A549 (cell line): ENCODE measurements around the gene ARL3. TPM values are rescaled to one million over a fixed set of nuclear protein-coding genes. Genes with fewer than 3 reads are reported as not detected.

Experiments
- ATAC-seq, 2 experiments: fragments of 200-7000 bp in 1 of 2; fragments of >200 bp in 1 of 2; cut with Nextera tagmentation in 1 of 2; cut with Tn5 transposase in 1 of 2; 3 replicates each; pipeline versions ENCODE4 v1.8.0 to v1.9.1; 2018 to 2020; ENCODE audit warnings: mild to moderate bottlenecking in 1 of 2, moderate library complexity in 1 of 2
- CTCF ChIA-PET: fragments of 300-600 bp; sonication (Branson Sonifier 250); formaldehyde crosslinking; extraction: SDS; loops from one replicate; lab custom pipeline; 2021; ENCODE audit warnings: antibody characterized with exemption, inconsistent platforms; lab: Yijun Ruan, JAX
- POLR2A ChIA-PET: fragments of 350-600 bp; formaldehyde crosslinking; extraction: SDS; loops from one replicate; lab custom pipeline; 2021; ENCODE audit warnings: antibody characterized with exemption, inconsistent platforms; lab: Yijun Ruan, JAX
- DNase-seq, 2 experiments: peaks; one replicate each; pipeline versions ENCODE4 v3.0.0 to v3.0.0-alpha.2; 2011 to 2016; ENCODE audit warnings: low read depth in 1 of 2, low spot score in 1 of 2
- FAIRE-seq: peaks from 2 replicates; lab custom pipeline; 2011; peaks lifted over from hg19 to GRCh38; lab: Jason Lieb, UNC
- H3K27ac ChIP-seq, 2 experiments: fragments of >200 bp; sonication (Bioruptor Twin); formaldehyde crosslinking; 3 replicates each; pipeline ENCODE4 v1.5.1; 2016 to 2017
- H3K4me1 ChIP-seq: fragments of >200 bp; sonication (Bioruptor Twin); formaldehyde crosslinking; 3 replicates; pipeline ENCODE4 v1.6.1; 2016
- H3K4me2 ChIP-seq: fragments of >200 bp; sonication (Bioruptor Twin); formaldehyde crosslinking; 3 replicates; pipeline ENCODE4 v1.6.1; 2016
- H3K4me3 ChIP-seq: fragments of >200 bp; sonication (Bioruptor Twin); formaldehyde crosslinking; 3 replicates; pipeline ENCODE4 v1.5.1; 2016
- H3K9me3 ChIP-seq: fragments of >200 bp; sonication (Bioruptor Twin); formaldehyde crosslinking; 3 replicates; pipeline ENCODE4 v1.6.1; 2016
- ATOH8 ChIP-seq: fragments of 250-450 bp; sonication (Bioruptor Pico); IDR thresholded peaks from 2 replicates; pipeline ENCODE4 v1.5.0; 2020; ENCODE audit warnings: low read depth, mild to moderate bottlenecking, moderate library complexity
- CBX2 ChIP-seq: fragments of 200-600 bp; sonication (generic); IDR thresholded peaks from 2 replicates; pipeline ENCODE4 v1.6.1; 2016; ENCODE audit warnings: low read depth, mild to moderate bottlenecking, borderline replicate concordance
- CBX8 ChIP-seq: fragments of 200-600 bp; sonication (generic); IDR thresholded peaks from 2 replicates; pipeline ENCODE4 v1.6.1; 2016
- CEBPB ChIP-seq, 2 experiments: fragments of >200 bp in 1 of 2; sonication (Bioruptor Twin) in 1 of 2; formaldehyde crosslinking in 1 of 2; IDR thresholded peaks; 2 replicates each; pipeline ENCODE4 v1.6.1; 2012 to 2016
- CHD4 ChIP-seq: fragments of 200-600 bp; sonication (generic); IDR thresholded peaks from 2 replicates; pipeline ENCODE4 v1.6.1; 2016; ENCODE audit warnings: antibody characterized with exemption, mild to moderate bottlenecking, borderline replicate concordance
- CTCF ChIP-seq: fragments of >200 bp; sonication (Bioruptor Twin); formaldehyde crosslinking; IDR thresholded peaks from 3 replicates; pipeline ENCODE4 v1.5.1; 2016
- EHF ChIP-seq: fragments of 250-450 bp; sonication (Bioruptor Pico); IDR thresholded peaks from 2 replicates; pipeline ENCODE4 v1.5.0; 2020; ENCODE audit warnings: mild to moderate bottlenecking
- ESRRA ChIP-seq: fragments of 150-350 bp; IDR thresholded peaks from 2 replicates; pipeline ENCODE4 v1.6.1; 2014; ENCODE audit warnings: mild to moderate bottlenecking, low read length, borderline replicate concordance
- HDAC2 ChIP-seq: fragments of 200-600 bp; sonication (generic); IDR thresholded peaks from 2 replicates; pipeline ENCODE4 v1.6.1; 2016
- HES2 ChIP-seq: fragments of >200 bp; sonication (Bioruptor Twin); formaldehyde crosslinking; IDR thresholded peaks from 2 replicates; pipeline ENCODE4 v1.6.1; 2016
- HOXB5 ChIP-seq: fragments of 250-450 bp; sonication (Bioruptor Pico); IDR thresholded peaks from 2 replicates; pipeline ENCODE4 v1.5.0; 2020; ENCODE audit warnings: mild to moderate bottlenecking, moderate library complexity
- JUNB ChIP-seq: fragments of >200 bp; sonication (Bioruptor Twin); formaldehyde crosslinking; IDR thresholded peaks from 2 replicates; pipeline ENCODE4 v1.6.1; 2016
- KDM1A ChIP-seq: fragments of 200-600 bp; sonication (generic); IDR thresholded peaks from 2 replicates; pipeline ENCODE4 v1.6.1; 2016; ENCODE audit warnings: low read depth, mild to moderate bottlenecking
- KDM5A ChIP-seq: fragments of 200-600 bp; sonication (generic); IDR thresholded peaks from 2 replicates; pipeline ENCODE4 v1.6.1; 2016; ENCODE audit warnings: antibody characterized with exemption, mild to moderate bottlenecking
- MAX ChIP-seq: IDR thresholded peaks from 2 replicates; pipeline ENCODE4 v1.6.1; 2012
- NFE2L2 ChIP-seq: fragments of 150-350 bp; conservative IDR thresholded peaks from 2 replicates; pipeline ENCODE4 v1.6.1; 2014; ENCODE audit warnings: low read length
- POLR2A ChIP-seq: IDR thresholded peaks from 2 replicates; pipeline ENCODE4 v1.6.1; 2012; ENCODE audit warnings: mild to moderate bottlenecking, low read length
- RAD21 ChIP-seq, 2 experiments: fragments of >200 bp in 1 of 2; sonication (Bioruptor Twin) in 1 of 2; formaldehyde crosslinking in 1 of 2; IDR thresholded peaks in 1 of 2; conservative IDR thresholded peaks in 1 of 2; 2 replicates in 1 of 2; 3 replicates in 1 of 2; pipeline ENCODE4 v1.6.1; 2012 to 2018; ENCODE audit warnings: inconsistent platforms in 1 of 2
- RARB ChIP-seq: fragments of 250-450 bp; sonication (Bioruptor Pico); IDR thresholded peaks from 2 replicates; pipeline ENCODE4 v1.8.0; 2021; ENCODE audit warnings: mild to moderate bottlenecking, moderate library complexity
- REST ChIP-seq: fragments of 200-600 bp; sonication (generic); IDR thresholded peaks from 2 replicates; pipeline ENCODE4 v1.6.1; 2016; ENCODE audit warnings: antibody characterized with exemption, mild to moderate bottlenecking, moderate library complexity
- RFX5 ChIP-seq: fragments of 450-650 bp; IDR thresholded peaks from 2 replicates; pipeline ENCODE4 v1.7.1; 2014; ENCODE audit warnings: antibody characterized with exemption, mild to moderate bottlenecking, moderate library complexity
- RNF2 ChIP-seq: fragments of 200-600 bp; sonication (generic); IDR thresholded peaks from 2 replicates; pipeline ENCODE4 v1.6.1; 2016; ENCODE audit warnings: low read depth, mild to moderate bottlenecking, antibody characterized with exemption, moderate library complexity, borderline replicate concordance
- TFCP2L1 ChIP-seq: fragments of 250-450 bp; sonication (Bioruptor Pico); IDR thresholded peaks from 2 replicates; pipeline ENCODE4 v1.5.0; 2021; ENCODE audit warnings: mild to moderate bottlenecking
- TP53 ChIP-seq: fragments of 250-450 bp; sonication (Bioruptor Pico); IDR thresholded peaks from 2 replicates; pipeline ENCODE4 v1.5.0; 2021; ENCODE audit warnings: mild to moderate bottlenecking, moderate library complexity
- ZNF302 ChIP-seq: fragments of 250-450 bp; sonication (Bioruptor Pico); IDR thresholded peaks from 2 replicates; pipeline ENCODE4 v1.9.0; 2021; ENCODE audit warnings: inconsistent platforms, mild to moderate bottlenecking, moderate library complexity
- WGBS: methylation state at CpG from one replicate; pipeline ENCODE4 v1.1.6; 2017; ENCODE audit errors: missing lambda C conversion rate; 5-methylcytosine and 5-hydroxymethylcytosine counted together
- polyA plus RNA-seq, 4 experiments: library from polyadenylated mRNA; depleted of rRNA in 3 of 4; stranded (reverse); fragments of >200 nt; fragmentation: RNase III in 1 of 4; extraction: RNeasy Plus Mini Kit Qiagen cat#74134 plus additional on column Dnase treatment in 1 of 4; gene quantifications; 2 replicates in 3 of 4; 3 replicates in 1 of 4; pipeline ENCODE4 v1.2.3, GENCODE V29; 2011 to 2017

Gene ARL3
- polyA plus RNA-seq, 2 of the 4 experiments (the other 2 are of a cell fraction), result 20.2 to 21.3 TPM

GRCh38 chr10:102682416-102682815 is 31.8 kb downstream of the ARL3 start:
- no peak overlapping the region for H3K27ac ChIP-seq
- WGBS, result 91% methylated on average over 7 of the region's 7 CpGs
- no peak for FAIRE-seq
- TF ChIP-seq RARB (CRISPR knock-in tag), result no peak
- TF ChIP-seq JUNB, result no peak
- TF ChIP-seq TP53 (CRISPR knock-in tag), result no peak
- TF ChIP-seq RFX5, result no peak
- no peak for TF ChIP-seq CBX2
- TF ChIP-seq RAD21 (conservative IDR thresholded peaks at IDR 0.05 in 1 of 2, IDR thresholded peaks at IDR 0.05 in 1 of 2), result no peak
- no peak for TF ChIP-seq TFCP2L1 (CRISPR knock-in tag)
- no peak for TF ChIP-seq HOXB5 (CRISPR knock-in tag)
- no peak for TF ChIP-seq HDAC2
- no peak for TF ChIP-seq CTCF
- no peak for TF ChIP-seq KDM5A
- no peak for TF ChIP-seq HES2
- TF ChIP-seq REST, result no peak
- TF ChIP-seq CBX8, result no peak
- no peak for TF ChIP-seq RNF2
- no peak for TF ChIP-seq POLR2A
- TF ChIP-seq ATOH8 (CRISPR knock-in tag), result no peak
- no peak for TF ChIP-seq CEBPB (IDR thresholded peaks at IDR 0.05)
- no peak overlapping the region for H3K4me2 ChIP-seq
- H3K4me3 ChIP-seq, result no peak overlapping the region
- no peak for ATAC-seq
- 0 out of 3 replicates have a peak, but pooled peaks cover 4% of the 10 kb centered on the region for H3K4me1 ChIP-seq
- POLR2A ChIA-PET, result no interaction called here
- H3K9me3 ChIP-seq, result no peaks in the 10 kb centered on the region
- no peak for DNase-seq
- CTCF ChIA-PET, result interaction anchor here (1.2 to 1.4 kb wide), 2 partner anchors 18 to 21 kb away, joined by 4 read pairs; no protein-coding TSS in a partner anchor

- ATAC-seq (no peak), FAIRE-seq (no peak), DNase-seq (no peak)
- TF ChIP-seq CTCF (no peak), EHF (CRISPR knock-in tag) (no peak), NFE2L2 (no peak), HDAC2 (no peak), ZNF302 (CRISPR knock-in tag) (no peak), ATOH8 (CRISPR knock-in tag) (no peak), MAX (no peak), KDM1A (no peak), ESRRA (no peak), CHD4 (no peak)
- Histone ChIP-seq H3K4me2 (no peak overlapping the region), H3K27ac (no peak overlapping the region), H3K4me3 (no peak overlapping the region), H3K9me3 (no peaks in the 10 kb centered on the region), H3K4me1 (0 out of 3 replicates have a peak, but pooled peaks cover 4% of the 10 kb centered on the region)
- whole genome bisulfite sequencing, result 84% methylated on average over 5 of the region's 5 CpGs
- CTCF ChIA-PET, result interaction anchor here (0.7 to 7.3 kb wide), 2 partner anchors 14 to 759 kb away, joined by 3 to 71 read pairs; no protein-coding TSS in a partner anchor
- POLR2A ChIA-PET, result no interaction called here
Measured at GRCh38 chr10:102681696-102682095, 32.5 kb downstream of the ARL3 start.
